Measurements from ENCODE around the gene PHF21B. TPM values are rescaled to one million over a fixed set of nuclear protein-coding genes. Genes with fewer than 3 reads are reported as not detected.

The PHF21B gene
- total RNA-seq, 1 donor from 2014 or later: 0.07 TPM

- Mint-ChIP-seq H3K36me3 (ENCODE audit: low read depth) (no peaks in the 10 kb centered on the region), H3K27me3 (no peaks in the 10 kb centered on the region), H3K4me1 (no peaks in the 10 kb centered on the region), H3K27ac (no peak overlapping the region), H3K9me3 (no peaks in the 10 kb centered on the region), H3K4me3 (no peak overlapping the region)
- intact Hi-C loops (cut with micrococcal nuclease): no loop called here
- no peak for DNase-seq
Measured at GRCh38 chr22:44846726-44847275, 163.0 kb downstream of the PHF21B start.

- Mint-ChIP-seq H3K9me3 (no peaks in the 10 kb centered on the region), H3K36me3 (ENCODE audit: low read depth) (no peaks in the 10 kb centered on the region), H3K4me1 (no peaks in the 10 kb centered on the region), H3K27ac (no peak overlapping the region), H3K27me3 (no peaks in the 10 kb centered on the region), H3K4me3 (no peak overlapping the region)
- DNase-seq: no peak
- intact Hi-C loops (cut with micrococcal nuclease): no loop called here
Measured at GRCh38 chr22:44845796-44846720, 163.7 kb downstream of the PHF21B start.

GRCh38 chr22:44845191-44845590 lies 164.6 kb downstream of the PHF21B start:
- H3K4me1 Mint-ChIP-seq: no peaks in the 10 kb centered on the region
- no peak for DNase-seq
- no peaks in the 10 kb centered on the region for H3K36me3 Mint-ChIP-seq (ENCODE audit: low read depth)
- H3K27me3 Mint-ChIP-seq: no peaks in the 10 kb centered on the region
- H3K4me3 Mint-ChIP-seq: no peak overlapping the region
- intact Hi-C loops (cut with micrococcal nuclease): no loop called here
- H3K27ac Mint-ChIP-seq: no peak overlapping the region
- H3K9me3 Mint-ChIP-seq: no peaks in the 10 kb centered on the region

- Mint-ChIP-seq H3K36me3 (ENCODE audit: low read depth) (no peaks in the 10 kb centered on the region), H3K4me3 (no peak overlapping the region), H3K27ac (no peak overlapping the region), H3K9me3 (no peaks in the 10 kb centered on the region), H3K27me3 (no peaks in the 10 kb centered on the region), H3K4me1 (no peaks in the 10 kb centered on the region)
- intact Hi-C loops (cut with micrococcal nuclease): no loop called here
- DNase-seq: no peak
Measured at GRCh38 chr22:44842417-44842816, 167.4 kb downstream of the PHF21B start.

- H3K4me1 Mint-ChIP-seq: no peaks in the 10 kb centered on the region
- no peak for DNase-seq
- intact Hi-C loops (cut with micrococcal nuclease): no loop called here
- no peaks in the 10 kb centered on the region for H3K27me3 Mint-ChIP-seq
- H3K36me3 Mint-ChIP-seq (ENCODE audit: low read depth): no peaks in the 10 kb centered on the region
- H3K4me3 Mint-ChIP-seq: no peak overlapping the region
- no peaks in the 10 kb centered on the region for H3K9me3 Mint-ChIP-seq
- no peak overlapping the region for H3K27ac Mint-ChIP-seq
Measured at GRCh38 chr22:44840611-44841322, 169.0 kb downstream of the PHF21B start.

GRCh38 chr22:44839721-44840120 lies 170.1 kb downstream of the PHF21B start:
- no peak for DNase-seq
- no peaks in the 10 kb centered on the region for H3K36me3 Mint-ChIP-seq (ENCODE audit: low read depth)
- intact Hi-C loops (cut with micrococcal nuclease): no loop called here
- no peak overlapping the region for H3K4me3 Mint-ChIP-seq
- no peaks in the 10 kb centered on the region for H3K4me1 Mint-ChIP-seq
- peaks cover under 1% of the 10 kb centered on the region for H3K9me3 Mint-ChIP-seq
- H3K27ac Mint-ChIP-seq: no peak overlapping the region
- no peaks in the 10 kb centered on the region for H3K27me3 Mint-ChIP-seq

GRCh38 chr22:44839061-44839460 lies 170.7 kb downstream of the PHF21B start:
- no peaks in the 10 kb centered on the region for H3K36me3 Mint-ChIP-seq (ENCODE audit: low read depth)
- DNase-seq: no peak
- peaks cover under 1% of the 10 kb centered on the region for H3K27me3 Mint-ChIP-seq
- no peak overlapping the region for H3K4me3 Mint-ChIP-seq
- H3K27ac Mint-ChIP-seq: no peak overlapping the region
- H3K9me3 Mint-ChIP-seq: peaks cover 8% of the 10 kb centered on the region
- no peaks in the 10 kb centered on the region for H3K4me1 Mint-ChIP-seq
- intact Hi-C loops (cut with micrococcal nuclease): no loop called here

GRCh38 chr22:44838316-44839016 lies 171.3 kb downstream of the PHF21B start:
- Mint-ChIP-seq H3K4me1 (no peaks in the 10 kb centered on the region), H3K36me3 (ENCODE audit: low read depth) (no peaks in the 10 kb centered on the region), H3K9me3 (peaks cover 11% of the 10 kb centered on the region)

GRCh38 chr22:44837481-44837880 lies 172.3 kb downstream of the PHF21B start:
- H3K9me3 Mint-ChIP-seq: peaks cover 11% of the 10 kb centered on the region
- no peak overlapping the region for H3K27ac Mint-ChIP-seq
- no peak overlapping the region for H3K4me3 Mint-ChIP-seq
- intact Hi-C loops (cut with micrococcal nuclease): no loop called here
- peaks cover 6% of the 10 kb centered on the region for H3K27me3 Mint-ChIP-seq
- H3K4me1 Mint-ChIP-seq: no peaks in the 10 kb centered on the region
- DNase-seq: no peak
- no peaks in the 10 kb centered on the region for H3K36me3 Mint-ChIP-seq (ENCODE audit: low read depth)

More at GRCh38 chr22:44838316-44839016, 171.3 kb downstream of the PHF21B start:
- Mint-ChIP-seq H3K27me3 (peaks cover 4% of the 10 kb centered on the region), H3K27ac (no peak overlapping the region), H3K4me3 (no peak overlapping the region)
- intact Hi-C loops (cut with micrococcal nuclease): no loop called here
- DNase-seq: no peak

- H3K4me1 Mint-ChIP-seq: no peaks in the 10 kb centered on the region
- no peak overlapping the region for H3K4me3 Mint-ChIP-seq
- DNase-seq: no peak
- H3K36me3 Mint-ChIP-seq (ENCODE audit: low read depth): no peaks in the 10 kb centered on the region
- H3K27me3 Mint-ChIP-seq: peaks cover 6% of the 10 kb centered on the region
- H3K27ac Mint-ChIP-seq: no peak overlapping the region
- H3K9me3 Mint-ChIP-seq: peaks cover 11% of the 10 kb centered on the region
- intact Hi-C loops (cut with micrococcal nuclease): no loop called here
Measured at GRCh38 chr22:44834065-44834464, 175.7 kb downstream of the PHF21B start.

- H3K9me3 Mint-ChIP-seq: peaks cover 11% of the 10 kb centered on the region
- no peak overlapping the region for H3K27ac Mint-ChIP-seq
- H3K4me1 Mint-ChIP-seq: no peaks in the 10 kb centered on the region
- peaks cover 6% of the 10 kb centered on the region for H3K27me3 Mint-ChIP-seq
- intact Hi-C loops (cut with micrococcal nuclease): no loop called here
- no peak for DNase-seq
- H3K4me3 Mint-ChIP-seq: no peak overlapping the region
- H3K36me3 Mint-ChIP-seq (ENCODE audit: low read depth): no peaks in the 10 kb centered on the region
Measured at GRCh38 chr22:44831885-44832284, 177.9 kb downstream of the PHF21B start.

All from activated CD4-positive, alpha-beta T cell treated with anti-CD3 and anti-CD28 coated beads, Interleukin-2, amount 10 ng/mL, durations not matched to agents 24 days and 14 days (primary cell).